K562 (cell line): ENCODE results near the gene IMPA2.

Experiments used
- BCL6 ChIP-seq: fragments of 250-450 bp; sonication (Bioruptor Pico); IDR thresholded peaks from 2 replicates; pipeline ENCODE4 v1.4.0; 2020
- CBX8 ChIP-seq: fragments of 200-600 bp; sonication (generic); IDR thresholded peaks from 2 replicates; pipeline ENCODE4 v1.6.1; 2012; ENCODE audit warnings: borderline replicate concordance, mixed run types, low read depth, mild to moderate bottlenecking, moderate library complexity, mixed read lengths, low read length, control low read depth, inconsistent platforms; ENCODE audit not compliant: poor library complexity, severe bottlenecking; ENCODE audit errors: extremely low read depth
- DNMT1 ChIP-seq: fragments of 450-650 bp; IDR thresholded peaks from 2 replicates; pipeline ENCODE4 v1.6.1; 2016; ENCODE audit warnings: antibody characterized with exemption, mild to moderate bottlenecking
- HNRNPLL ChIP-seq: fragments of 200-400 bp; formaldehyde crosslinking; IDR thresholded peaks from 2 replicates; pipeline ENCODE4 v1.6.1; 2017; ENCODE audit warnings: low read length, low read depth, mild to moderate bottlenecking; ENCODE audit not compliant: poor library complexity, severe bottlenecking
- KLF1 ChIP-seq: fragments of 450-650 bp; IDR thresholded peaks from 2 replicates; pipeline ENCODE4 v1.6.1; 2016; ENCODE audit warnings: missing genetic modification characterization, missing compliant biosample characterization
- NR4A1 ChIP-seq, 2 experiments: fragments of 250-450 bp in 1 of 2; fragments of 450-650 bp in 1 of 2; sonication (Bioruptor Pico) in 1 of 2; IDR thresholded peaks; 2 replicates each; pipeline versions ENCODE4 v1.4.0 to v1.6.1; 2016 to 2020; ENCODE audit warnings: mild to moderate bottlenecking in 2 of 2, missing compliant biosample characterization in 1 of 2, missing genetic modification characterization in 1 of 2, moderate library complexity in 1 of 2
- ZFP36 ChIP-seq: fragments of 150-350 bp; IDR thresholded peaks from 2 replicates; pipeline ENCODE4 v1.6.1; 2018; ENCODE audit warnings: low read length, low read depth; ENCODE audit not compliant: partially characterized antibody
- ZNF239 ChIP-seq: fragments of 250-450 bp; sonication (Bioruptor Pico); IDR thresholded peaks from 2 replicates; pipeline ENCODE4 v1.4.0; 2020; ENCODE audit warnings: mild to moderate bottlenecking
- ZNF311 ChIP-seq: fragments of 250-450 bp; sonication (Bioruptor Pico); IDR thresholded peaks from 2 replicates; pipeline ENCODE4 v1.4.0; 2020; ENCODE audit warnings: mild to moderate bottlenecking, moderate library complexity
- ZNF76 ChIP-seq: fragments of 250-450 bp; sonication (Bioruptor Pico); IDR thresholded peaks from 2 replicates; pipeline ENCODE4 v1.4.0; 2020; ENCODE audit warnings: mild to moderate bottlenecking, moderate library complexity, borderline replicate concordance
- ZZZ3 ChIP-seq: fragments of 450-650 bp; IDR thresholded peaks from 2 replicates; pipeline ENCODE4 v1.6.1; 2016; ENCODE audit warnings: antibody characterized with exemption, mild to moderate bottlenecking, moderate library complexity
- TF ChIP-seq, protein P1 (sequence below): fragments of 450-650 bp; IDR thresholded peaks from one replicate; pipeline ENCODE4 v1.6.1; 2018; ENCODE audit warnings: mild to moderate bottlenecking, moderate library complexity; ENCODE audit not compliant: partially characterized antibody
- TF ChIP-seq, protein P2 (sequence below), 3 experiments: IDR thresholded peaks in 2 of 3; conservative IDR thresholded peaks in 1 of 3; 2 replicates each; pipeline ENCODE4 v1.5.1; 2011 to 2012; ENCODE audit warnings: low read length in 3 of 3, mild to moderate bottlenecking in 3 of 3, control low read depth in 2 of 3, improper control_type of control experiment in 1 of 3, inconsistent platforms in 1 of 3, low read depth in 1 of 3, mixed read lengths in 1 of 3, moderate library complexity in 1 of 3; ENCODE audit not compliant: insufficient read depth in 2 of 3

DNA sequence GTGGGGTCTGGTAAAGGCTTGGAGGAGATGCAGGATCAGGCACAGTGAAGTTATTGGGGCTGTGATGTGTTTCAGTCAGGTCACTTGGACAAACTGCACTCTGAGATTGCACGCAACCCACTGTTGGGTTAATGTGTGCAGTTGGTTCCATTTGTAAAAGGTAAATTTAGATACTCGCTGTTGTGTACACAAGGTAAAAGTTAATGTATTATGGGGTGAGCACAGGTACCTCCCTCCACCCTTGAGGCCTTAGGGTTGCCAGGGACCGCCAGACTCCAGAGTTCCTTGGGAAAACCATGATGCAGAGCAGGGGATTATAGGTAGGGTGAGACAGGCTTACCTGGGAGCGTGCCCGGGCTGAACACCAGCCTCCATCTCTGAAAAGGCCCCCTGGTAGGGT is 20.1 kb downstream of the IMPA2 start:
- TF ChIP-seq ZNF311 (CRISPR knock-in tag) (no peak), ZNF76 (no peak), KLF1 (tag) (no peak), CBX8 (no peak), HNRNPLL (no peak), ZNF239 (CRISPR knock-in tag) (no peak), DNMT1 (no peak), NR4A1 (CRISPR knock-in tag; IDR thresholded peaks at IDR 0.05) (no peak), NR4A1 (tag; IDR thresholded peaks at IDR 0.05) (no peak), BCL6 (no peak), ZFP36 (no peak), ZZZ3 (no peak)
- TF ChIP-seq, protein P1, sequence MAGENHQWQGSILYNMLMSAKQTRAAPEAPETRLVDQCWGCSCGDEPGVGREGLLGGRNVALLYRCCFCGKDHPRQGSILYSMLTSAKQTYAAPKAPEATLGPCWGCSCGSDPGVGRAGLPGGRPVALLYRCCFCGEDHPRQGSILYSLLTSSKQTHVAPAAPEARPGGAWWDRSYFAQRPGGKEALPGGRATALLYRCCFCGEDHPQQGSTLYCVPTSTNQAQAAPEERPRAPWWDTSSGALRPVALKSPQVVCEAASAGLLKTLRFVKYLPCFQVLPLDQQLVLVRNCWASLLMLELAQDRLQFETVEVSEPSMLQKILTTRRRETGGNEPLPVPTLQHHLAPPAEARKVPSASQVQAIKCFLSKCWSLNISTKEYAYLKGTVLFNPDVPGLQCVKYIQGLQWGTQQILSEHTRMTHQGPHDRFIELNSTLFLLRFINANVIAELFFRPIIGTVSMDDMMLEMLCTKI, result no peak
- TF ChIP-seq, protein P2, sequence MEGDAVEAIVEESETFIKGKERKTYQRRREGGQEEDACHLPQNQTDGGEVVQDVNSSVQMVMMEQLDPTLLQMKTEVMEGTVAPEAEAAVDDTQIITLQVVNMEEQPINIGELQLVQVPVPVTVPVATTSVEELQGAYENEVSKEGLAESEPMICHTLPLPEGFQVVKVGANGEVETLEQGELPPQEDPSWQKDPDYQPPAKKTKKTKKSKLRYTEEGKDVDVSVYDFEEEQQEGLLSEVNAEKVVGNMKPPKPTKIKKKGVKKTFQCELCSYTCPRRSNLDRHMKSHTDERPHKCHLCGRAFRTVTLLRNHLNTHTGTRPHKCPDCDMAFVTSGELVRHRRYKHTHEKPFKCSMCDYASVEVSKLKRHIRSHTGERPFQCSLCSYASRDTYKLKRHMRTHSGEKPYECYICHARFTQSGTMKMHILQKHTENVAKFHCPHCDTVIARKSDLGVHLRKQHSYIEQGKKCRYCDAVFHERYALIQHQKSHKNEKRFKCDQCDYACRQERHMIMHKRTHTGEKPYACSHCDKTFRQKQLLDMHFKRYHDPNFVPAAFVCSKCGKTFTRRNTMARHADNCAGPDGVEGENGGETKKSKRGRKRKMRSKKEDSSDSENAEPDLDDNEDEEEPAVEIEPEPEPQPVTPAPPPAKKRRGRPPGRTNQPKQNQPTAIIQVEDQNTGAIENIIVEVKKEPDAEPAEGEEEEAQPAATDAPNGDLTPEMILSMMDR (IDR thresholded peaks at IDR 0.05 in 2 of 3, conservative IDR thresholded peaks at IDR 0.05 in 1 of 3; ENCODE audit: insufficient read depth in 2 of 3, low read depth in 1 of 3, low read length in 3 of 3), result no peak
